Cardiac fibroblast (primary cell): ENCODE results near the gene MARVELD1.

Source experiments
- DNase-seq, 2 donors: peaks; one replicate each; pipeline versions ENCODE4 v3.0.0 to v3.0.0-alpha.2; 2010; ENCODE audit warnings: low read depth in 2 of 2
- H3K4me3 ChIP-seq, 2 donors: replicated peaks in 1 of 2; 1 replicate in 1 of 2; 2 replicates in 1 of 2; pipeline ENCODE4 v1.5.1; 2011; ENCODE audit warnings: low read depth in 2 of 2, low read length in 2 of 2, mild to moderate bottlenecking in 2 of 2, moderate library complexity in 1 of 2
- TF ChIP-seq, protein P1 (sequence below): IDR thresholded peaks from one replicate; pipeline ENCODE4 v1.5.1; 2011; ENCODE audit warnings: low read depth, mild to moderate bottlenecking, low read length, inconsistent platforms

MARVELD1 gene

DNA sequence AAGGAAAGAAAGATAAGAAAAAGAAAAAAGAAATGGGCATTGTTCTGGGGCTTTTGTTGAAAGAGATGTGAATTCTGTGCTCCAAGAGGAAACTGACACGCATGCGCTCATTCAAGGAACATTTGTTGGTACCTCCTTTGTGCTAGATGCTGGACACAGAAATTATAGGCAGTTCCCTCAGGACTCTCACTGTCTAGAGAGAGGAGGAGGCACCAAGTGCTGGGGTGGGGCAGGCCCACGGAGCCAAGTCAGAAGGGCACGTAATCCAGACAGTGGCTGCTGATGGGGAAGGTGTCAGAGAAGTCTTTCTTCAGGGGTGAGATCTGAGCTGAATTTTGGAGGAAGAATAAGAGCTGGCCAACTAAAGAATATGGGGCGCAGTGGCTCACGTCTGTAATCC is 20.5 kb downstream of the MARVELD1 start:
- H3K4me3 ChIP-seq, result no peak overlapping the region
- TF ChIP-seq, protein P1, sequence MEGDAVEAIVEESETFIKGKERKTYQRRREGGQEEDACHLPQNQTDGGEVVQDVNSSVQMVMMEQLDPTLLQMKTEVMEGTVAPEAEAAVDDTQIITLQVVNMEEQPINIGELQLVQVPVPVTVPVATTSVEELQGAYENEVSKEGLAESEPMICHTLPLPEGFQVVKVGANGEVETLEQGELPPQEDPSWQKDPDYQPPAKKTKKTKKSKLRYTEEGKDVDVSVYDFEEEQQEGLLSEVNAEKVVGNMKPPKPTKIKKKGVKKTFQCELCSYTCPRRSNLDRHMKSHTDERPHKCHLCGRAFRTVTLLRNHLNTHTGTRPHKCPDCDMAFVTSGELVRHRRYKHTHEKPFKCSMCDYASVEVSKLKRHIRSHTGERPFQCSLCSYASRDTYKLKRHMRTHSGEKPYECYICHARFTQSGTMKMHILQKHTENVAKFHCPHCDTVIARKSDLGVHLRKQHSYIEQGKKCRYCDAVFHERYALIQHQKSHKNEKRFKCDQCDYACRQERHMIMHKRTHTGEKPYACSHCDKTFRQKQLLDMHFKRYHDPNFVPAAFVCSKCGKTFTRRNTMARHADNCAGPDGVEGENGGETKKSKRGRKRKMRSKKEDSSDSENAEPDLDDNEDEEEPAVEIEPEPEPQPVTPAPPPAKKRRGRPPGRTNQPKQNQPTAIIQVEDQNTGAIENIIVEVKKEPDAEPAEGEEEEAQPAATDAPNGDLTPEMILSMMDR, result no peak
- no peak for DNase-seq

- TF ChIP-seq, protein P1, result no peak
- H3K4me3 ChIP-seq, result peak overlapping the region in 1 of 2 donors; percentile 97
- no peak for DNase-seq
Observed at GRCh38 chr10:97736403-97736901, 22.9 kb downstream of the MARVELD1 start.

- TF ChIP-seq, protein P1, result no peak
- H3K4me3 ChIP-seq, result peak within 1 kb of the TSS; percentile 97 to 99
- peak; percentile 96 to 97 for DNase-seq
Observed at GRCh38 chr10:97736902-97737769, 23.6 kb downstream of the MARVELD1 start, which contains the start of gene ZFYVE27. Gene ZFYVE27 (plus strand): TSS chr10:97737128. CDS start chr10:97738478, 1,350 bp downstream.

DNA sequence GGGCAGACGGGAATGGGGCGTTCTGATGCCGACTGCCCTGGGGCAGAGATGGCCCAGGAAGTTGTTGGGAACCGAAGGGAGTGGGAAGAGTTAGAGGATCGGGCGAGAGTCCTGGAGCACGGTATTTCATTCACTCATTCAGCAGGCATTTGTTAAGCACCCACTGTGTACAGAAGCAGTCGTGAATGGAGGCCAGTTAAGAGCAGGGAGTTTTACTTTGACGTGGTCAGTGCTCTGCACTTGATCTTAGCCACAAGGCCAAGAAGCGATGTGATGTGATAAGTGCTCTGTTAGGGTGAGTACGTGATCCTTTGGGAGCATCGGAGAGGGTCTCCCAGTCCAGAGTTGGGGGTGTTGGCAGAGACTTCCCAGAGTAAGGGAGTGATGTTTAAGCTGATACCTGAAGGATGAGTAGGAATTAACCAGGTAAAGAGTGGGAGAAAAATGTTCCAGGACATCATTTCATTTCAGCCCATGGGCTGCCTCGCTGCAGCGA is 24.3 kb downstream of the MARVELD1 start:
- TF ChIP-seq, protein P1, result no peak
- no peak for DNase-seq
- H3K4me3 ChIP-seq, result peak overlapping the region; percentile 97 to 99

DNA sequence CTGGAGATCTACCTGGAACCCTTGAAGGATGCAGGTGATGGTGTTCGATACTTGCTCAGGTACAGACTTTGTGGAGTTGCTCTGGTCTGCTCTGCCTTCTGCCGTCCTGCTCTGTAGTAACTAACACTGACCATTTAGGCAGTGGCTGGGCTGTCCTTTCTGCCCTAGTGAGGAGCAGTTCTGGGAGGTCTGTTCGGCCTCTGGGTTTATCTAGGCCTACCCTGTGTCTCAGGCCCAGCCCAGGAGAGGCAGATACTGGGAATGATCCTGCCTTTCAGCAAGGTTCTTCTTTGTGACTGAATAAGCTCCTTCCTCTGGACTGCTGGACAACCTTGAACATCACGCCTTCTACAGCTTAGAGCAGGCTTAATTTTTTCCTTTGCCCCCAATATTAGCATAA is 25.1 kb downstream of the MARVELD1 start:
- no peak overlapping the region for H3K4me3 ChIP-seq
- DNase-seq, result no peak
- TF ChIP-seq, protein P1, result no peak

- TF ChIP-seq, protein P1, result no peak
- no peak overlapping the region for H3K4me3 ChIP-seq
- no peak for DNase-seq
Observed at GRCh38 chr10:97740613-97741012, 27.1 kb downstream of the MARVELD1 start.
